HG03064 (cell line): Measurements from ENCODE around the gene RNF144A.
"Not testable (repeated sequence)": the region's sequence is repeated elsewhere in the genome, so short reads cannot be mapped to it uniquely, and the experiment has no call there.

ENCODE experiments used
- ATAC-seq: cut with Tn5 transposase; IDR thresholded peaks from one replicate; pipeline ENCODE4 v1.9.1; 2021; ENCODE audit warnings: low read depth; ENCODE audit not compliant: unreplicated experiment

The RNF144A gene

GRCh38 chr2:6927186-6927585 lies 10.0 kb downstream of the RNF144A start:
- no peak for ATAC-seq

GRCh38 chr2:6927753-6928152 lies 10.5 kb downstream of the RNF144A start:
- no peak for ATAC-seq

- ATAC-seq = no peak
Observed at GRCh38 chr2:6928452-6928851, 11.2 kb downstream of the RNF144A start.

GRCh38 chr2:6929196-6929819 lies 12.1 kb downstream of the RNF144A start:
- ATAC-seq = no peak

- ATAC-seq = no peak
Observed at GRCh38 chr2:6930923-6931647, 13.9 kb downstream of the RNF144A start.

- ATAC-seq = no peak
Observed at GRCh38 chr2:6931753-6932152, 14.5 kb downstream of the RNF144A start.

- no peak for ATAC-seq
Observed at GRCh38 chr2:6932206-6932605, 15.0 kb downstream of the RNF144A start.

- ATAC-seq = no peak
Observed at GRCh38 chr2:6932828-6933227, 15.6 kb downstream of the RNF144A start.

GRCh38 chr2:6933911-6934310 lies 16.7 kb downstream of the RNF144A start:
- no peak for ATAC-seq

- no peak for ATAC-seq
Observed at GRCh38 chr2:6934345-6934744, 17.1 kb downstream of the RNF144A start.

- ATAC-seq = no peak
Observed at GRCh38 chr2:6934758-6935651, 17.8 kb downstream of the RNF144A start.

- not testable (repeated sequence) for ATAC-seq
Observed at GRCh38 chr2:6935652-6936020, 18.4 kb downstream of the RNF144A start.

GRCh38 chr2:6937157-6937556 lies 19.9 kb downstream of the RNF144A start:
- no peak for ATAC-seq

- no peak for ATAC-seq
Observed at GRCh38 chr2:6937582-6937981, 20.4 kb downstream of the RNF144A start.

GRCh38 chr2:6939071-6939470 lies 21.9 kb downstream of the RNF144A start:
- ATAC-seq = no peak

- no peak for ATAC-seq
Observed at GRCh38 chr2:6940820-6941219, 23.6 kb downstream of the RNF144A start.

- ATAC-seq = no peak
Observed at GRCh38 chr2:6941299-6942046, 24.3 kb downstream of the RNF144A start.

GRCh38 chr2:6942848-6943247 lies 25.6 kb downstream of the RNF144A start:
- no peak for ATAC-seq

- ATAC-seq = no peak
Observed at GRCh38 chr2:6943523-6943922, 26.3 kb downstream of the RNF144A start.

- no peak for ATAC-seq
Observed at GRCh38 chr2:6943971-6944370, 26.8 kb downstream of the RNF144A start.

GRCh38 chr2:6944555-6944954 lies 27.3 kb downstream of the RNF144A start:
- ATAC-seq = no peak
